IPS DF 4.7 (cell line): ENCODE measurements around the gene SCRN2.

Experiments
- DNase-seq: peaks from one replicate; pipeline ENCODE4 v3.0.0-alpha.2; 2013; ENCODE audit warnings: low spot score; ENCODE audit errors: extremely low read depth

The SCRN2 gene

DNA sequence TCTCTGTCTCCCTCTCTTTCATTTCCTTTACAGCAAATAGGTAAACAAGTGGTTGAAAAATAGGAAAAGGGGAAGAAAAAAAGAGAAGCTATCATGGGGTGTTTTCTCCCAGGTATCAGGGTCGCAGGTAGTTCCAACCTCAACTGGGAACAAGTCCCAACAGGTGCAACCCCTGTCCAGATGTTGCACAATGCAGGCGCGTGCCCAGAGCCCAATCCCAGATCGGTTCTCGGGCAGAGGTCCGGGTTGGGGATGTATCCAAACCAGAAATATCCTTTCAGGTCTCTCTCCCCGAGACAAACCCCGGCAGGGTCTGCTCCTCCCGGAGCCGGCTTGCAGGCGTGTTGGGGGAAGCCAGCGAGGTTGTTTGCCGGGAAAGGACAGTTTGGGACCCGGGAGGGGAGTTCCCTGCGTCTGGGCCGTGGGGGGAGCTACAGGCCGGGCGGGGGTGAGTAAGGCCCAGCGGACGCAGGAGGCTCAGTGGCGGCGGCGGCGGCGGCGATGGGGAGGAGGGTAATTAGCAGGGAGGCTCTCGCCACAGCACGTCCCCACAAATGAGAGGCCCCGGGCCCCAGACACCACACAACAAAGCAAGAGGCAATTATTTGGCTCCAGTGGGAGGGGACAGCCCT, 31.1 kb upstream of the SCRN2 start:
- no peak for DNase-seq

DNA sequence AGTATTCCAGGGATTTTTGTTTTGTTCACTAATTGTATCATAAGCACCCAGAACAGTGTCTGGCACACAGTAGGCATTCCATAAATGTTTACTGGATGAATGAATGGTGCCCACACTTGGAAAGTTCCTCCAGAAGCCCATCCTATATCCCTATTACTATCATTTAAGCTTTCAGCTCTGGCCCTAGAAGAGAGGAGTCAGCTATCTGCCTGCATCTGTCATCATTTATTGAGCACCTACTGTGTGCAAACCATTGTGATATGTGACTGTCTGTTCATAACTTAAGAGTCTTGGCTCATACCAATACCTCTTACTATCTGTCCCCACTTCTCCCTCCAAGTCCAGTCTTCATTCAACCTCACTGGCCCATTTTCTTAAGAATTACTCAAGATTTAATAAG, 30.0 kb upstream of the SCRN2 start:
- DNase-seq: no peak

DNA sequence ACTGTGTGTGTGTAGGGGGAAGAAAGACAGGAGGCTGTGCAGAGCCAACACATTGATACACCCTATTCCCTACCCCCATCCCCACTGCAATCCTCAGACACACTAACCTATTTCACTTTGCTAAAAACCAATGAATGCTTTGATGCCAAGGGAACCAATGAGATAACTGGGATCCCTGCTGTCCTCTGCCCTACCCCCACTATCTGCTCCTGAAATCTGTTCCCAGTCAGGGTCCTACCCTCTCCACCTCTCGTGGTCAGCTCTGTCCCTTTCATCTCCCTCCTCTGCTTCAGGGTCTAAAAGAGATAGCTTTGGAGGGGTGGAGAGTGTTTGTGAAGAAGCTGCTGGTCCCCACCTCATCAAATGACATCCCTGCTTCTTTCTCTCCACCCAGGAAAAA, 29.0 kb upstream of the SCRN2 start:
- no peak for DNase-seq

DNA sequence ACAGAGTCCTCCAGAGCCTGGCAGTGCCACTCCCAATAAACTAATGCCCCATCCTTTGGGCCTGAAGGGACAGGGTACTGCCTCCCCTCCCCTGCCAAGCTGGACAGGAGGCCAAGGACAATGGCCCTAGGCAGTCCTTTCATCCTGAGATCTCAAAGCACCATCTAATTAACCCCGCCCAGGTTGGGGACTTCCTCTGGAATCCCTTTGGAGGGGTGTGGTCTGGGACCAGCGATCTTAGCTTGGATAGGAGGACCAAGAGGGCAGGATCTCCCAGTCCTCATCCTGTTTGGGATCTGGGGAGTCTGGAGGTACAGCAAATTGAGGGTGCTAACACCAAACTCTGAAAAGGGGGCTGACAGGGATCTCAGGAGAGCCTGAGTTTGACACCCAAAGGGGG, 28.0 kb upstream of the SCRN2 start:
- no peak for DNase-seq

DNA sequence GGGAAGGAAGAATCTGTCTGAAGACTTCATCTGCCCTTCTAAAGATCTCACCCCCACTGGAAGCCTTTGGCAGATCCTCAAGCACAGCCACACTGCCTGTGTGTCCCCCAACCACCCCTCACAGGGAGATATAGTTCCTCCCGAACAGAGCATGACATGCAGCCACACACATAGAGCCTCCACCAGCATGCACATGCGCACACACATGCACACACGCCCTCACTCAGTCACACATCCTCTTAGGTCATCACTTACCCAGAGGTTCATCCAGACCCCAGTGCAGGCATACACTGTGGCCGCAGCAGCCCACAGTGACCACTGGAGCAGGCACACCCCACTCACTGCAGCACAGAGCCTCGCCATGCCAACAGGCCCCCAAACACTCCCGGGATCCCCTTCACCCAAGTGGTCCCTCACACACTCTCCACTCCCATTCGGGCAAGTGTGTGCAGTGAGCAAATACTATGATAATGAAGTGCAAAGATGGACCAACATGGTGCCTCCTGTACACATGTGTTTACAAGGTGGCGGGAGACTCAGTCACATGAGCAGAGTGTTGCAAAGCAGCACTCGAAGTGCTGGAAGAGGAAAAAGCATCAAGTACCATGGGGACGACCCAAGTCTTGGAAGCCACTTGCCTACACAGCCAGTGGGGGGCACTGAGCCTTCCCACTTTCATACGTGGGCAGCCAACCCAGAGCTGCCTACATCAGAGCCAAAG, 26.9 kb upstream of the SCRN2 start:
- no peak for DNase-seq

DNA sequence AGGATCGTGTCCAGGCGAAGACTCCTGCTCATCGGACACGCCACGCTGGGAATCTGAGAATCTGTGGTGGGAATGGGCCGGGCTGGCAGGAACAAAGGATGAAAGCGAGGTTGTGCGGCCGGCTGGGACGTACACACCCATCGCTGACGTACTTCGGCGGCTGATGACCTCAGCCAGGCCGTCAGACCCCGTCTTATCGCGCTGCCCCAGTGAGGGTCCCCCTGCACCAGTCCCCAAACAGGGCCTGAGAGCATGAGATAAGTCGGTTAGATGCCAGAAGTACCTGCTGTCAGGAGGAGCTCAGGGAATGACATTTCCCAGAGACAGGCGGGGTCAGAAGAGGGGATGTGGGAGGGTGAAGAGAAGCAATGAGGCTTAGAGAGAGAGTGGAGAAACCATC, 25.9 kb upstream of the SCRN2 start:
- no peak for DNase-seq

DNA sequence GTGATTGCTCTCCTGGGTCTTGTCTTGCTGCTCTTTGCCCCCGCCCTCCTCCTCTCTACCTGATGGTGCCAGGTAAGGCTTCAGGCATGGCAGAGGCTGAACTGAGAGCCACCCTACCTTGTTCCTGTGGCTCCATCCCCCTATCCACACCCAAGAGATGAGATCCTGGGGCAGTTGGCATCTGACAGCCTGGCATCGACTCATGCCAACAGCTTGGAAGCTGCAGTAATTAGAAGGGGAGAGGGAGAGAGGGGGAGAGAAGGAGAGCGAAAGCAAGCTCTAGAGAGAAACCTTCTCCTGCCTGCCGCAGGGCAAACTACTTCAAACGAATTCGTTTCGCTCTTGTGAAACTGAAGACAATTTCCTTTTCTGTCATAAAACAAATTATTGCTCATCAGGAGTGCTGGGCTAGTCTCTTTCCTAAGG, 23.7 kb upstream of the SCRN2 start:
- no peak for DNase-seq

DNA sequence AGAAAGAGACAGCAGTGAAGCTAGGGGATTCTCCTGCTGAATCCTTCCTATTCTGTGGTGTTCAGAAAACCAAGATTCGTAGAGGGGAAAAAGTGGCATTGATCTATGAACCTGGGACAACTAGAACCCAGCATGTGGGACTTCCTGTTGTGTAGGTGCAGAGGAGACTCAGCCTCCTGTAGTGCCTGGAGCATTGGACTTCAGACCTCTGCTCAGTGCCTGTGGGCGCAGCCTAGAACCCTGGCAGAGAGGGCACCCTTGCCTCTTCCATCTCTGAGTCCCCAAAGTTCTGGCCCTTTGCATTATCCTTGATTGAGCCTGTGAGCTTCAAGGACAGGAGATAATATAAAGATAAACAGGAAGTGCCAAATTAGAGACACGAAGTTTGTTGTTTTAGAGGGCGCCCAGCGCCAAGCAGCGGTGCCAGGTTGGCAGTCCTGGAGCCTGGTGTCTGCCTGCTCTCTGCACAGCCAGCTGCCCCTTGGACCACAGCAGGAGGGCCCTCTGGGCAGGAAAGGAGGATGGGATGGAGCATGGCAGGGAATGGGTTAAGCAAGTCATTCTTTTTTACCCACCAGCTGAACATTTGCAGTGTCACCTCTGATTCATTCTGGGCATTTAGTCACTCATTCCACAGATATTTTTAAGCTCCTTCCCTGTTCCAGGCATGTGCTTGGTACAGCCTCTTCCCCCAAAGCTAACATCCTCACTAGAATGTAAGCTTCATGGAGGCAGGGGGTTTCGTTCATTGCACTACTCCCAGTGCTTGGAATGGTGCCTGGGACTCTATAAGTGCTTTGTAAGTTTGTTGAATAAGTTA, 21.8 kb upstream of the SCRN2 start:
- no peak for DNase-seq

DNA sequence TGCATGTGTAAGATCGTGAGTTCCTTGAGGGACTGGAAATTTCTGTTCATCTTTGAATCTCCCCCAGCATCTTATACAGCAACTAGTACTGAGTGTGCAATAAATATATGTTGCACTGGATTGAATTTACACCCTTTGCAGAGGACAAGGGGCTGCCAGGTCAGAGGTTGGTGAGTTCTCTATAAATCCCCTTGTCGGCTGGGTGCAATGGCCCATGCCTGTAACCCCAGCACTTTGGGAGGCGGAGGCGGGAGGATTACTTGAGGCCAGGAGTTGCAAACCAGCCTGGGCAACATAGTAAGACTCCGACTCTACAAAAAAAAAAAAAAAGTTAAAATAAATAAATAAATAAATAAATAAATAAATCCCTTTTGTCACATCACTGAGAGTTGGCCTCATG, 19.3 kb upstream of the SCRN2 start:
- DNase-seq: no peak

DNA sequence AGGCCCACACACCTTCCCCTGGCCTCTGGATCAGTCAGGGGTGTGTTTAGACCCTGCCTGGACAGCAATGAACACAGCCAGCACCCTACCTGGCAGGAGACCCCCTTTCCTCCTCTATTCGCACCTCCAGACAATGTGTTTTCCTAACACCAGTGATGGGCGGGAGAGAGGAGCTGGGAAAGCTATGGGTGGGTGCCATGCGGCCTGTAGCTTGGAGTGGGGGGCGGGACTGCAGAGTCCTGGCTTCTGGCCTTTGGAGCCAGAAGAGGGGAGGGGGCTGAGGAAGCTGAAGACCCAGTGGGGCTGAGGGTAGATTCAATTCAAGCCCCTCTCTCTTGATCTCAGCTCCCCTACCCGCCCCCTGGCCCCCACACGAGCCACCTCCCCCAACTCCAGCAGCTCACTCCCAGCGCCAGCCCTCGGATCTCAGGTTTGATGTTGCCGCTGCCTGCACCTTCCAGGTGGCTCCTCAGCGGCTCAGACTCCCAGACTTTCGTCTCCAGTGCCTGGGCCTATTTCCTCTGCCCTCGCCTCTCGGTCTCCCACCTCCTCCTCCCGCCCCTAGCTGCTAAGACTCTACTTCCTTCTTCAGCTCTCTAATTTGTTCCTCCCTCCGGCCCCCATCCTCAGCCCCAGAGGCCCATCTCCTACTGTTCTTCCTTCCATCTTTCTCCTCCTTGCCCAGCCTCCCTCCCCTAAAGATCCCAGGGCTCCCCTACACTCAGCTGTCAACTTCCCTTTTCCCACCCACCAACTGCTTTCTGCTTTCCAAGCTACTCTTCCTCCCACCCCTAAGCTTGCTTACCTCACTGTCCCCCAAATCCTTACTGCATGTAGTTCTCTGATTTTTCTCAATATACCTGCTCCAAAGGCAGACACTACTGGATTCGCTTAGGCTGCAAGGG, 16.7 kb upstream of the SCRN2 start:
- no peak for DNase-seq

DNA sequence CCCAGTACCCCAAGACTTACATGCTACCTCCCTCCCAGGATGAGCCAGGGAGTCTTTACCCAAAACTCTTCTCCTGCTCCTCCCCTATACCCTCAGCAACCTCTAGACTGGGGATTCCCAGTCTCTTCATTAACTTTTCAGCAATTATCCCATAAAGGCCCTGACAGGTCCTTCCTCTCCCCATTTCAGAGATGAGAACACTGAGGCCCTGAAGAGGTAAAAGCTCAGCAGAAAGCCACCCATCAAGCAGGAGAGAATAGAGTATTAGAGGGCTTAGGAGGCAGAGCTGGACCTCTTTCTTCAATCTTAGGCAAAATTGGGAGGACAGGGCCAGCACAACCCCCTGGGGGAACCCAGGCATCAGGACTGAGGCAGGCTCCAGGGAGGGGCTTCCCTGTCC, 15.8 kb upstream of the SCRN2 start:
- DNase-seq: no peak

DNA sequence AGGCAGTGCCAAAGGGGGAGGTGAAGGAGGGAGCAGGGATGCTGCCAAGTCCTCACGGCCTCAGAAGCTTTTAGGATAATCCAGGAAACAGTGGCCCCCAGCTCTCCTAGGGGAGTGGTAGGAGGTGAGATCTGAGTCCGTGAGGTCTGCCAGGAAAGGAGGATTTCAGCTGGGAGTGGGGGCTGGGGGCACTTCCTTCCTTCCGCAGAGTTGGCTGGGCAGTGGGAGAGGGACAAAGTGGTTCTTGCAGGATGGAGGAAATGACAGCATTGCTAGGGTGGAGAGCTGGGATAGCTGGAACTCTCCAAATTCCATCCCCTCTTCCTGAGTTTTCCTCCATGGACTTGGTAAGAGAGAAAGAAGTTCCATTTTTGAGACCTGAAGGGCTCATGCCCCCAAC, 14.7 kb upstream of the SCRN2 start:
- DNase-seq: no peak

DNA sequence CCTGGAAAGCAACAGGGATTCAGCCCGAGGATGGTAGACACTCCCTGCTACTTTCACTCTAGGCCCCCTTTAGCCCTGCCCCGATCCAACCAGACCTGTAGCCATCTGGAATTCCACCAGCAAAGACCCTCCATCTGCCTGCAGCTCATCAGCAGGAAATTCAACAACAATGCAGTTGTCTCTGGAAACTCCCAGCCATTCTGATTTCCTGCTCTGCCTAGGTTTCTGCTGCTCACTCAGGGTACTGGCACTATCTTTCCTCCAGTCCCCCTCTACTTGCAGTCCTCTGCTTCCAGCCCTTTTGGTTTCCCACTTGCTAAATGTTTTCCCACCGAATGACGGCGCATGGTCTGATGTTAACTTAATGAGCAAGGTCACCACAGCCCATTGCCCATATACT, 12.5 kb upstream of the SCRN2 start:
- DNase-seq: no peak

DNA sequence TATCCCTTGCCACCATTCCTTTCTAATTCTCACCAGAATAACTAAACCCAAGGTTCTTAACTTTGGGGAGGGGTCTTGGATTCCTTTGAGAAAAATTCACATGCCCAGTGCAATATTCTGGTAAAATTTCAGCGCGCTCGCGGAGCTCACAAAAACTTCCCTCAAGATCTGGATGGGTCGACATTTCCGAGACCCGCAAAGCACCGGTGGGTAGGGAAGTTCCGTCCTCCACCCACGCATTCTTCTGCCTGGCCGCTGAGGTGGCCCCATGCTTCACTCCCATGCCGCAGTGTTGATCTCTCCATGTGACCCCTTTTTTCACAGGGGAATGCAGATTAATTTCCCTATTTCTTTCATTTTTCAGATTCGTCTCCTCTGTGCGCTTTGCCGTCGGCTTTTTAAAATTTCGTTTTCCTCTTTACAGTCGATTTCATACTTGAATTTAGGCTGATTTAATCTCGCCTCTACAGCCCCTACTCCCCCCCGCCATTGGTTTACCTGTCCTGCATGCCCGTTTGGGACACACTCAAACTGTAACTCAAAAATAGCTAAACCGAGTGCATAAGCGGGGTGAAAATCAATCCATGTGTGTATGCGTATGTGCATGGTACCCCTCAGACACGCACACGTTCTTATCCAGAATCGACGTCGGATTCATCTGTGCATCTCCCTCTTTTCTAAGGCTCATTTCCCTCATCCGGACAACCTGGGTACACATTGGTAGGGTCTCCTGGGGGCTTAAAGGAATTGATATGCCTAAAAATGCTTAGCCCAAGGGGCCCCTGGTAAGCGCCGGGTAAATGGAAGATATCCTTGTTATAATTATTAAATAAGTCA, 11.3 kb upstream of the SCRN2 start:
- DNase-seq: no peak

DNA sequence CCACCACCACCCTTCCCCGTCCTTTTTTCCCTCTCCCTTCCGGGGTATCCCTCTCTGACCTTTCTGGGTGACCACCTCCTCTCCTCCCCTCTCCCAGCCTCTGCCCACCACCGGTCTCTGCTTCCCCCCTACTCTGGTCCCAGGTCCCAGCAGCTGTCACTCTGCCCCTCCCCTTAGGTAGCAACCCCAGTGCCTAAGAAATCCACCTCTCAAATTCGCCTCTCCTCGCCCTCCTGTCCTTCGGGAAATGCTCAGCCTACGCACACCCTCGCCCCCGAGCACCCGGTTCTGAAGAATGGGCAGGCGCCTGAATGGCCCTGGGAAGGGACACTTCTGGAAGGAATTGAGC, 10.7 kb upstream of the SCRN2 start:
- DNase-seq: no peak

DNA sequence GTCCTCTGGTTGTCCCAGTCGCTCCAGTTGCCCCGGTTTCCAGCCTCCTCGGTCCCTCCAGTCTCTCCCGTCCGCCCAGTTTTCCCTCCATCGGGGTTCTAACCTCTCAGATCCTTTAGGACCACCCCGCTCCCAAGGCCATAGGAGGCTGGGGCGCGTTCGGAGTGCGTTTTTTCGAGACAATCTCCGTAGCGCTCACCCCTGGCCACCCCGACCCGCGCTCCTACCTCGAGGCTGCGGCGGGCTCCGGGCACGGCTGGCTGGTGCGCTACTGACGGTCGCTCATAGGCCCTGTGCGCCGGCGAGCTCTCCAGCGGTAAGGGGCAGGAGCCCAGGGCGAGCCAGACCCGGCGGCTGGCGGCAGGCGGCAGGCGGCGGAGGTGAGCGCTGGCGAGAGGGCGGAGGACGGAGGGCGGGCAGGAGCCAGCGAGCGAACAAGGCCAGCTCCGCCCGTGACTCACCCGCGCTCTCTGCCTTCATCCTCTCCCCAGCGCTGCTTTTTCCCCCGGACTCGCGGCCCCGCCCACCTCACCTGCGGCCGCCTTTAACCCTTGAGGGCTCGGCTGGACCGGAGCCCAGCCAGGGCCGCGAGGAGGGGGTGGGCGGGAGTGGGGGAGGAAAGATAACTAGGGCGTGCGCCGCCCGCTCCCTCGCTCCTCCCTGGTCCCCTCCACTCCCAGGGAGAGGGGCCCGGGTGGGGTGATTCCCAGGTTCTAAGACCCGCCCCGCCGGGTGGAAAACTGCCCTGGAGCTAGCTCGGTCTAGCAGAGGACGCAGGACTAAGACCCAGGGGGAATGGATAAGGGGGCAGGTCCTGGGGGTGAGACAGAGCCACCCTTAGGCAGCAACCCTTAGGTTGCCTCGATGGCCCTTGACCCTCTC, 9.9 kb upstream of the SCRN2 start, which contains the start of gene SP6:
Gene SP6 (minus strand): TSS at position 472 of the 882 bp plus-strand sequence. CDS start 2,734 bp downstream, outside the sequence.
- peak; percentile 51 for DNase-seq

DNA sequence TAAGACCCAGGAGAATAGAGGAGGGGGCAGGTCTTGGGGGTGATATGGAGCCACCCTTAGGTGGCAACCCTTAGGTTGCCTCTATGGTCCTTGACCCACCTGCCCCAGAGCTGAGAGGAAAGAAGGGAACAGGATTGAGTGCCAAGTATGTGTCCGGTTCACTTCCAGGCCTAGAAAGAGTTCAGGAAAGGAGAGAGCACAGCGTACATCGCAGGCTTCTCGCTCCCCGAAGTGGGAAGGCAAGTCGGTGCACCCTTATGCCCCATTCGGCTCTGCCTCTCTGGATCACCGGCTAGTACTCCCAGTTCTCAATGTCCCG, 9.3 kb upstream of the SCRN2 start:
- no peak for DNase-seq

DNA sequence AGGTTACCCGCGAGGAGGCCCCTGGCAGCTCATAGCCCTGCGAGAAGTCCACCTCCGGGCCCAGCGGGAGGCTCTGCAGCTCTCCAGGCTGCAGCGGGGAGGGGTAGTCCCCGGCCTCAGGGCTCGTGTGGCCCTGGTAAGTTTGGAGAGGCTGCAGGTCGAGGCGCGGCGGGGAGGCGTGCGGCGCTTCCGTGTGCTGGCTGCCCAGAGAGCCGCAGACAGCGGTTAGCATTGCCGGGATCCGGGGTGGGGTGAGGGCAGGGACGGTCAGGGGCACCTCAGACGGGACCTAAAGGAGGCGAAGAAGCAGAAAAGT, 7.1 kb upstream of the SCRN2 start:
- no peak for DNase-seq

DNA sequence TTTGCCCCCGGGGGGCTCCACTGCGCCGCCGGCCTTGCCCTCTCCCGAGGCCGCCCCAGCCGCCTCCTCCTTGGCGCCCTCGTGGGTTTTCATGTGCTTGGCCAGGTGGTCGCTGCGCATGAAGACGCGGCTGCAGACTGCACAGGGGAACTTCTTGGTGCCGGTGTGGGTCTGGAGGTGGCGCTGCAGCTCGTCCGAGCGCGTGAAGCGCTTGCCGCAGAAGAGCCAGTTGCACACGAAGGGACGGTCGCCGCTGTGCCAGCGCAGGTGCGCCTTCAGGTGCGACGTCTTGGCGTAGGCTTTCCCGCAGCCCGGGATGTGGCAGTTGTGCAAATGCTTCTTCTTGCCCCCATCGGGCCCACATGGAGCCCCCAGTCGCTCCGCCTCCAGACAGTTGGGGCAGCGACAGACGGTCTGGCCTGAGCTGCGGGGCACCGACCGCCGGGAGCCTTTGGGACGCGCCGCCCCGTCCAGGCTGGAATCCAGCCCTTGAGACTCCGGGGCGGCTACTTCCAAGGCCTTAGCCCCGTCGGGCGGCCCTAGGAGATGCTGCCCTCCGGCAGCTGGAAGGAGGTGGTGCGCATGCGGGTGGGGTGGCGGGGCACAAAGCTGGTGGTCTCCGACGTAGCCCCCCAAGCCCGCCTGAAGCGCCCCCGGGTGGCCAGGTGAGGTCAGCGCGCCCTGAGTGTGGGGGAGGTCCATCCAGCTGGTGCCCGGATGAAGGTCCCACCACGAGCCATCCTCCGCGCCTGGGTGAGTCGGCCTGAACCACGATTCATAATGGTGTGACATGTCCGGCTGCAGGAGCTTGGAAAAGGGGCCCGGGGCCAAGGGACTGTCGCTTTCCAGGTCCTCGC, 6.5 kb upstream of the SCRN2 start:
- no peak for DNase-seq
